ENCODE results near the gene ANO8.
"Not testable (repeated sequence)": the region's sequence is repeated elsewhere in the genome, so short reads cannot be mapped to it uniquely, and the experiment has no call there.

The ANO8 gene

GRCh38 chr19:17285415-17286135 lies 49.1 kb downstream of the ANO8 start:
- DNase-seq (ENCODE audit: low read depth) = no peak

GRCh38 chr19:17283504-17283996 lies 51.1 kb downstream of the ANO8 start:
- no peak for DNase-seq (ENCODE audit: low read depth)

DNA sequence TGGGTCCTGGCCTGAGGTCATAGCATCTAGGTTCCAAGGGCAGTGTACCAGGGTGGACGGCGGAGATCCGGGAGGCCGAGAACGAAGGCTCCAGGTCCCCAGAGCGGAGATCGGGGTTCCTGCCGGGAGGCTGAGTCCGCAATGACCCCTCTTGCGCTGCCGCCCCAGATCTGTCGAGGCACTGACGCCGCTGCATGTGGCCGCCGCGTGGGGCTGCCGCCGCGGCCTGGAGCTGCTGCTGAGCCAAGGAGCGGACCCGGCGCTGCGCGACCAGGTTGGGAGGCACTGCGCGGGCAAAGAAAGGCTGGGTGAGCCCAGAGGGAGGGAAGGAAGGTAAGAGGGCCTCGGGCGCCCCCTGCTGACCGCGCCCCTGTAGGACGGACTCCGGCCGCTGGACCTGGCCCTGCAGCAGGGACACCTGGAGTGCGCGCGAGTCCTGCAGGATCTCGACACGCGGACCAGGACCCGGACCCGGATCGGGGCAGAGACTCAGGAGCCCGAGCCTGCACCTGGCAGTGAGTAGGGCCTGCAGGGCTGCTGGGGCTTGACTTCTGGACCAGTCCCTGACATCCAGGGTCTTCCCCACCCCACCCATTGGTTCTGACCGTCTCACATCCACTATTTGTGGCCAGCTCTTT lies 52.0 kb downstream of the ANO8 start:
- peak; percentile 66 for DNase-seq (ENCODE audit: low read depth)

DNA sequence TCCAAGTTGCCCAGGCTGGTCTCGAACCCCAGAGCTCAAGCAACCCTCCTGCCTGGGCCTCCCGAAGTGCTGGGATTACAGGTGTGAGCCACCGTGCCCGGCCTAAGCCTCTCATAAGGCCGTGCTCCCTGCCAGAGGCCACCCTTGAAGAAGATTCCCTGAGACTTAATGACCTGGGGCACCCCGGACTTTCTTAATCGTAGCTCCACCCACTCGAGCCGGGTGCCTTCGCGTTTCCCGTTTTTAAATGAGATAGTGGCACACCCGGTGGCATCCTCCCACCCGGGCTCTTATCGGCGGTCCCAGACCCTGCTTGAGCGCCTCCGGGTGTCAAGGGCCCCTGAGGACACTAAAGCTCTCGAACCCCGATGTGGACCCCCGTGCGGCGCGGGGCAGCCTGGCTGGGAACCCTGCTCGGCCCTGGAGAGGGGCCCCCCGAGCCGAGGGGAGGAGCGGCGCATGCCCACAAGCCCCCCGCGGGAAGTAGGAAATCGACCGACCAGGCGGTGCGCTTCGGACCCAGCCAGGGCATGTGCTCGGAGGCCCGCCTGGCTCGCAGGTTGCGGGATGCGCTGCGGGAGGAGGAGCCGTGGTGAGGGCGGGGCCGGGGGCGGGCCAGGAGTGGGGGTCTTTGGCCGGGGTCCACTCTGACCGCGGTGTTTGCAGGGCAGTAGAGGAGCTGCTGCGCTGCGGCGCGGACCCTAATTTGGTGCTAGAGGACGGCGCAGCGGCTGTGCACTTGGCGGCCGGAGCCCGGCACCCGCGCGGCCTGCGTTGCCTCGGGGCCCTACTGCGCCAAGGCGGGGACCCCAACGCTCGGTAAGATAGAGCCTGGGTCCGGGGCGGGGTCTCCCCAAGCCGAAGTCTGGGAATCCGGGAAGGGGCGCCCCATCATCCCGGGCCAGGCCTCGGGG lies 53.0 kb downstream of the ANO8 start, which contains the start of gene ANKLE1:
ANKLE1 (plus strand) TSS at position 511 of the 914 bp plus-strand sequence; CDS start at position 531, 20 bp downstream.
- DNase-seq (ENCODE audit: low read depth) = peak; percentile 35

- DNase-seq (ENCODE audit: low read depth) = no peak
Observed at GRCh38 chr19:17279436-17279835, 55.2 kb downstream of the ANO8 start.

DNA sequence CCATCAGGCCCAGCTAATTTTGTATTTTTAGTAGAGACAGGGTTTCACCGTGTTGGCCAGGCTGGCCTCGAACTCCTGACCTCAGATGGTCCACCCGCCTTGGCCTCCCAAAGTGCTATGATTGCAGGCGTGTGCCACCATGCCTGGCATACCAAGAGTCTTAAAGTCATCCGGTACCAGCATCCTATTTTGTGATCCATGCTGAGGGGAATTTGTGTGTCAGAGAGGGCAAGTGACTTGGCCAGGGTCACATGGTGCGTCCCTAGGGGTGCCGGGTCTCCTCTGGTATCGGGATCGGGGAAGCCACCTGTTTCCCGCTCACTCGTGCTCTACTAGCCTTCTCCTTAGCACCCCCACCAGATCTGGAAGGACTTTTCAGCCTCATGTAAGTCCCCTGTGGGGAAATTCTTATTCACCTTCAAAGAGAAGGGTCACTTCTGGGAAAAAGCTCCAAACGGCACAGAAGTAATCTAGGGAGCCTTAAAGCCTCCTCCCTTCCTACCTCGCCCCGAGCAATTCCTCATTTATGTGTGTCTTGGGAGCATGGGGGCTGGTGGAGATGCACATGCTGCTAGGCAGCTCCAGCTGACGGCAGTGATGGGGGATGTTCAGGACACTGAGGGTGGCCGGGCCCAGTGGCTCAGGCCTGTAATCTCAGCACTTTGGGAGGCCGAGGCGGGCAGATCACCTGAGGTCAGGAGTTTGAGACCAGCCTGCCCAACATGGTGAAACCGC lies 59.0 kb downstream of the ANO8 start:
- DNase-seq (ENCODE audit: low read depth) = no peak

DNA sequence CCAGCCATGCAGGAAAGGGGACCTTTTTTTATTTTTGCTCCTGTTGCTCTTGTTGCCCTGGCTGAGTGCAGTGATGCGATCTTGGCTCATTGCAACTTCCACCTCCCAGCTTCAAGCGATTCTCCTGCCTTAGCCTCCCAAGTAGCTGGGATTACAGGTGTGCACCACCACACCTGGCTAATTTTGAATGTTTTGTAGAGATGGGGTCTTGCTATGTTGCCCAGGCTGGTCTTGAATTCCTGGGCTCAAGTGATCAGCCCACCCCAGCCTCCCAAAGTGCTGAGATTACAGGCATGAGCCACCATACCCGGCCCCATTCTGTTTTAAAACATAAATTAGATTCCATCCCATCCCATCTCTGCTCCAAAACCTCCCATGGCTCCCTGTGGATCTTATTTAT lies 59.8 kb downstream of the ANO8 start:
- not testable (repeated sequence) for DNase-seq (ENCODE audit: low read depth)
